Liver (tissue), 9 donors: Measurements from ENCODE around the gene RALGDS. TPM values are rescaled to one million over a fixed set of nuclear protein-coding genes. Genes with fewer than 3 reads are reported as not detected.

ENCODE experiments used
- DNase-seq: peaks from one replicate; pipeline ENCODE4 v3.0.0-alpha.2; 2017; ENCODE audit warnings: low spot score
- H3K27ac ChIP-seq, 2 donors: one replicate each; pipeline ENCODE4 v1.7.0; 2013; ENCODE audit warnings: inconsistent platforms in 2 of 2, low read length in 2 of 2, control low read depth in 1 of 2, low read depth in 1 of 2, mild to moderate bottlenecking in 1 of 2
- H3K27me3 ChIP-seq, 4 donors: one replicate each; pipeline versions ENCODE4 v1.6.1 to v1.7.0; 2013; ENCODE audit warnings: low read length in 3 of 4, inconsistent platforms in 1 of 4, mild to moderate bottlenecking in 1 of 4, moderate library complexity in 1 of 4; ENCODE audit not compliant: control insufficient read depth in 4 of 4, insufficient read depth in 4 of 4
- H3K36me3 ChIP-seq, 4 donors: one replicate each; pipeline versions ENCODE4 v1.6.1 to v1.7.0; 2013; ENCODE audit warnings: low read length in 3 of 4, mild to moderate bottlenecking in 3 of 4, low read depth in 1 of 4, moderate library complexity in 1 of 4; ENCODE audit not compliant: control insufficient read depth in 4 of 4, insufficient read depth in 3 of 4
- H3K4me1 ChIP-seq, 4 donors: one replicate each; pipeline versions ENCODE4 v1.6.1 to v1.7.0; 2013; ENCODE audit warnings: low read length in 3 of 4, mild to moderate bottlenecking in 3 of 4, moderate library complexity in 1 of 4; ENCODE audit not compliant: control insufficient read depth in 4 of 4, insufficient read depth in 4 of 4
- H3K4me3 ChIP-seq, 3 donors: one replicate each; pipeline versions ENCODE4 v1.6.1 to v1.7.0; 2013; ENCODE audit warnings: low read length in 3 of 3, control low read depth in 1 of 3, low read depth in 1 of 3, mild to moderate bottlenecking in 1 of 3
- H3K9ac ChIP-seq, 2 donors: one replicate each; pipeline ENCODE4 v1.7.0; 2013; ENCODE audit warnings: low read length in 2 of 2, mild to moderate bottlenecking in 2 of 2, moderate library complexity in 2 of 2, control low read depth in 1 of 2, low read depth in 1 of 2
- H3K9me3 ChIP-seq, 4 donors: one replicate each; pipeline versions ENCODE4 v1.6.1 to v1.7.0; 2013; ENCODE audit warnings: low read length in 3 of 4; ENCODE audit not compliant: control insufficient read depth in 4 of 4
- EGR1 ChIP-seq, 2 donors: IDR thresholded peaks; 2 replicates each; pipeline ENCODE4 v1.6.1; 2016 to 2018; ENCODE audit warnings: antibody characterized with exemption in 2 of 2, low read depth in 2 of 2
- FOXA1 ChIP-seq: IDR thresholded peaks from 2 replicates; pipeline ENCODE4 v1.6.1; 2016; ENCODE audit warnings: antibody characterized with exemption
- GABPA ChIP-seq, 2 donors: IDR thresholded peaks in 1 of 2; conservative IDR thresholded peaks in 1 of 2; 2 replicates each; pipeline ENCODE4 v1.6.1; 2016; ENCODE audit warnings: antibody characterized with exemption in 2 of 2, mild to moderate bottlenecking in 1 of 2, moderate library complexity in 1 of 2
- HNF4A ChIP-seq, 2 donors: conservative IDR thresholded peaks; 2 replicates each; pipeline ENCODE4 v1.6.1; 2016; ENCODE audit warnings: antibody characterized with exemption in 2 of 2, mild to moderate bottlenecking in 2 of 2
- NR2F2 ChIP-seq: IDR thresholded peaks from 2 replicates; pipeline ENCODE4 v1.6.1; 2016; ENCODE audit warnings: antibody characterized with exemption
- RAD21 ChIP-seq, 2 donors: IDR thresholded peaks; 2 replicates each; pipeline ENCODE4 v1.6.1; 2016; ENCODE audit warnings: antibody characterized with exemption in 2 of 2, mild to moderate bottlenecking in 2 of 2
- SP1 ChIP-seq: IDR thresholded peaks from 2 replicates; pipeline ENCODE4 v1.6.1; 2018; ENCODE audit warnings: antibody characterized with exemption, mild to moderate bottlenecking
- TAF1 ChIP-seq: conservative IDR thresholded peaks from 2 replicates; pipeline ENCODE4 v1.6.1; 2016; ENCODE audit warnings: antibody characterized with exemption, mild to moderate bottlenecking
- YY1 ChIP-seq: IDR thresholded peaks from 2 replicates; pipeline ENCODE4 v1.6.1; 2016; ENCODE audit warnings: antibody characterized with exemption, mild to moderate bottlenecking
- WGBS: extraction: QIAGEN DNeasy Blood & Tissue Kit; methylation state at CpG from one replicate; pipeline ENCODE4 v1.1.7; 2013; 5-methylcytosine and 5-hydroxymethylcytosine counted together
- polyA plus RNA-seq, 2 donors: library from polyadenylated mRNA; stranded (reverse) in 1 of 2; unstranded in 1 of 2; fragments of 200-250 nt in 1 of 2; fragments of >200 nt in 1 of 2; fragmentation: Nextera tagmentation in 1 of 2; extraction: Ambion mirVana in 1 of 2; gene quantifications; one replicate each; pipeline versions ENCODE4 v1.2.1 to v1.2.3, GENCODE V29; 2013 to 2015
- total RNA-seq, 2 donors: library from RNA; depleted of rRNA; stranded (reverse); fragments of >200 nt; gene quantifications; one replicate each; pipeline ENCODE4 v1.2.3, GENCODE V29; 2014
- TF ChIP-seq, protein P1 (sequence below): IDR thresholded peaks from 2 replicates; pipeline ENCODE4 v1.6.1; 2016; ENCODE audit warnings: antibody characterized with exemption
- TF ChIP-seq, protein P2 (sequence below): IDR thresholded peaks from 2 replicates; pipeline ENCODE4 v1.6.1; 2016; ENCODE audit warnings: antibody characterized with exemption, mild to moderate bottlenecking
- TF ChIP-seq, protein P3 (sequence below): IDR thresholded peaks from 2 replicates; pipeline ENCODE4 v1.6.1; 2016; ENCODE audit warnings: antibody characterized with exemption
- TF ChIP-seq, protein P4 (sequence below): IDR thresholded peaks from 2 replicates; pipeline ENCODE4 v1.6.1; 2016; ENCODE audit warnings: antibody characterized with exemption
- TF ChIP-seq, protein P5 (sequence below): fragments of 150-350 bp; IDR thresholded peaks from 2 replicates; pipeline ENCODE4 v1.5.1; 2017; ENCODE audit warnings: improper control_type of control experiment, low read depth, low read length; ENCODE audit not compliant: missing input control
- donor health status: healthy.
- donor health status: healthy.
- donor health status: healthy.
- donor health status: healthy.
- donor health status: healthy.

RALGDS gene
- total and polyA plus RNA-seq, 4 donors = 1.3 to 19.0 (median 7.3) TPM

DNA sequence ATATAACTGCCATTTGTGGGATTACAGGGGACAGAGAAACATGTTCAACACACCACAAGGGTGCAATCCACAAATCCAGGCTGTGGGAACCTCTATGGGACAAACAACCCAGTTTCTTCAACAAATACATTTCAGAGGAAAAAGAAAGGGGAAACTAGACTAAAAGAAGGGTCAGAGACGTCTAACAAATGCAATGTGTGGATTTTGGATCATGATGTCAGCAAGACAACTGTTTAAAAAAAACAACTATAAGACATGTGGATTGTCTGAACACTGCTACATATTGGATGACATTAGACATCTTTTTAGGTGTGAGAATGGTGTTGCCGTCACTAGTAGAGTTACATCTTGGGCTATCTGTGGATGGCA is 3.9 kb upstream of the RALGDS start:
- H3K4me1 ChIP-seq = peaks cover 15 to 46% (median 31%) of the 10 kb centered on the region in 4 donors
- H3K9ac ChIP-seq = no peak overlapping the region
- TF ChIP-seq FOXA1 = no peak
- TF ChIP-seq, protein P1, sequence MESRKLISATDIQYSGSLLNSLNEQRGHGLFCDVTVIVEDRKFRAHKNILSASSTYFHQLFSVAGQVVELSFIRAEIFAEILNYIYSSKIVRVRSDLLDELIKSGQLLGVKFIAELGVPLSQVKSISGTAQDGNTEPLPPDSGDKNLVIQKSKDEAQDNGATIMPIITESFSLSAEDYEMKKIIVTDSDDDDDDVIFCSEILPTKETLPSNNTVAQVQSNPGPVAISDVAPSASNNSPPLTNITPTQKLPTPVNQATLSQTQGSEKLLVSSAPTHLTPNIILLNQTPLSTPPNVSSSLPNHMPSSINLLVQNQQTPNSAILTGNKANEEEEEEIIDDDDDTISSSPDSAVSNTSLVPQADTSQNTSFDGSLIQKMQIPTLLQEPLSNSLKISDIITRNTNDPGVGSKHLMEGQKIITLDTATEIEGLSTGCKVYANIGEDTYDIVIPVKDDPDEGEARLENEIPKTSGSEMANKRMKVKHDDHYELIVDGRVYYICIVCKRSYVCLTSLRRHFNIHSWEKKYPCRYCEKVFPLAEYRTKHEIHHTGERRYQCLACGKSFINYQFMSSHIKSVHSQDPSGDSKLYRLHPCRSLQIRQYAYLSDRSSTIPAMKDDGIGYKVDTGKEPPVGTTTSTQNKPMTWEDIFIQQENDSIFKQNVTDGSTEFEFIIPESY = no peak
- TF ChIP-seq, protein P2, sequence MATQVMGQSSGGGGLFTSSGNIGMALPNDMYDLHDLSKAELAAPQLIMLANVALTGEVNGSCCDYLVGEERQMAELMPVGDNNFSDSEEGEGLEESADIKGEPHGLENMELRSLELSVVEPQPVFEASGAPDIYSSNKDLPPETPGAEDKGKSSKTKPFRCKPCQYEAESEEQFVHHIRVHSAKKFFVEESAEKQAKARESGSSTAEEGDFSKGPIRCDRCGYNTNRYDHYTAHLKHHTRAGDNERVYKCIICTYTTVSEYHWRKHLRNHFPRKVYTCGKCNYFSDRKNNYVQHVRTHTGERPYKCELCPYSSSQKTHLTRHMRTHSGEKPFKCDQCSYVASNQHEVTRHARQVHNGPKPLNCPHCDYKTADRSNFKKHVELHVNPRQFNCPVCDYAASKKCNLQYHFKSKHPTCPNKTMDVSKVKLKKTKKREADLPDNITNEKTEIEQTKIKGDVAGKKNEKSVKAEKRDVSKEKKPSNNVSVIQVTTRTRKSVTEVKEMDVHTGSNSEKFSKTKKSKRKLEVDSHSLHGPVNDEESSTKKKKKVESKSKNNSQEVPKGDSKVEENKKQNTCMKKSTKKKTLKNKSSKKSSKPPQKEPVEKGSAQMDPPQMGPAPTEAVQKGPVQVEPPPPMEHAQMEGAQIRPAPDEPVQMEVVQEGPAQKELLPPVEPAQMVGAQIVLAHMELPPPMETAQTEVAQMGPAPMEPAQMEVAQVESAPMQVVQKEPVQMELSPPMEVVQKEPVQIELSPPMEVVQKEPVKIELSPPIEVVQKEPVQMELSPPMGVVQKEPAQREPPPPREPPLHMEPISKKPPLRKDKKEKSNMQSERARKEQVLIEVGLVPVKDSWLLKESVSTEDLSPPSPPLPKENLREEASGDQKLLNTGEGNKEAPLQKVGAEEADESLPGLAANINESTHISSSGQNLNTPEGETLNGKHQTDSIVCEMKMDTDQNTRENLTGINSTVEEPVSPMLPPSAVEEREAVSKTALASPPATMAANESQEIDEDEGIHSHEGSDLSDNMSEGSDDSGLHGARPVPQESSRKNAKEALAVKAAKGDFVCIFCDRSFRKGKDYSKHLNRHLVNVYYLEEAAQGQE = no peak
- no peak for TF ChIP-seq SP1
- TF ChIP-seq, protein P3, sequence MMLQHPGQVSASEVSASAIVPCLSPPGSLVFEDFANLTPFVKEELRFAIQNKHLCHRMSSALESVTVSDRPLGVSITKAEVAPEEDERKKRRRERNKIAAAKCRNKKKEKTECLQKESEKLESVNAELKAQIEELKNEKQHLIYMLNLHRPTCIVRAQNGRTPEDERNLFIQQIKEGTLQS = no peak
- TF ChIP-seq, protein P4, sequence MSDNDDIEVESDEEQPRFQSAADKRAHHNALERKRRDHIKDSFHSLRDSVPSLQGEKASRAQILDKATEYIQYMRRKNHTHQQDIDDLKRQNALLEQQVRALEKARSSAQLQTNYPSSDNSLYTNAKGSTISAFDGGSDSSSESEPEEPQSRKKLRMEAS = no peak
- TF ChIP-seq HNF4A (conservative IDR thresholded peaks at IDR 0.05) = no peak
- no peak for TF ChIP-seq YY1
- H3K27ac ChIP-seq = peak overlapping the region in 1 of 2 donors; percentile 19
- H3K36me3 ChIP-seq = no peaks in the 10 kb centered on the region
- no peak overlapping the region for H3K4me3 ChIP-seq
- WGBS = 86% methylated on average over 2 of the region's 2 CpGs
- H3K9me3 ChIP-seq = no peaks in the 10 kb centered on the region
- no peak for DNase-seq
- no peaks in the 10 kb centered on the region for H3K27me3 ChIP-seq

DNA sequence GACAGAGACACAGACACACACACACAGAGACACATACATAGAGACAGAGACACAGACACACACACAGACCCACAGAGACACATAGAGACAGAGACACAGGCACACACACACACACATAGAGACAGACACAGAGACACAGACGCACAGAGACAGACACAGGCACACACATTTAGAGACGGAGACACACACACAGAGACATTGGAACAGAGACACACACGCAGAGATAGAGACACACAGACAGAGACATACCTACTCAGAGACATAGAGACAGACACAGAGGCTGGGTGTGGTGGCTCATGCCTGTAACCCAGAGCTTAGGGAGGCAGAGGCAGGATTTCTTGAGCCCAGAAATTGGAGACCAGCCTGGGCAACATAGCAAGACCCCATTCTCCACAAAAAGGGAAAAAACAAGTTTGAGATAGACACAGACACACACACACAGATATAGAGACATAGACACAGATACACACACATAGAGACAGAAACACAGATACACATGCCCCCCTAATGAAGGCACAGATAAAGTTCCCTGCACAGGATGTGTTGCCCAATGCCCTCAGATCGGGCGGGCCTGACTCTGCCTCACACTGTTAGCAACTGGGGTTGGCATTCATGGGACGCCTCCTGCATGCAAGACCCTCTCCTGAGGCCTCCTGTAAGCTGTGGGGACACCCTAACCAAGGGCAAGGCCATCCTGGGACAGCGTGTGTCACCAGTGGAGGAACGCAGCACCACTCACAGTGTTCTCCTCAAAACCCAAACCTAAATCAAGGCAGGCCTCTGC is 3.3 kb upstream of the RALGDS start:
- peak overlapping the region in 1 of 2 donors; percentile 19 for H3K27ac ChIP-seq
- 94% methylated on average over 8 of the region's 8 CpGs for WGBS
- TF ChIP-seq YY1 = no peak
- no peak for TF ChIP-seq RAD21 (IDR thresholded peaks at IDR 0.05)
- no peak for TF ChIP-seq HNF4A (conservative IDR thresholded peaks at IDR 0.05)
- TF ChIP-seq SP1 = no peak
- TF ChIP-seq NR2F2 = no peak
- TF ChIP-seq, protein P2 = no peak
- TF ChIP-seq, protein P3 = no peak
- no peak for TF ChIP-seq GABPA (IDR thresholded peaks at IDR 0.05 in 1 of 2, conservative IDR thresholded peaks at IDR 0.05 in 1 of 2)
- TF ChIP-seq EGR1 (IDR thresholded peaks at IDR 0.05; ENCODE audit: low read depth in 2 of 2) = no peak
- TF ChIP-seq, protein P4 = no peak
- no peak for TF ChIP-seq TAF1
- TF ChIP-seq, protein P5, sequence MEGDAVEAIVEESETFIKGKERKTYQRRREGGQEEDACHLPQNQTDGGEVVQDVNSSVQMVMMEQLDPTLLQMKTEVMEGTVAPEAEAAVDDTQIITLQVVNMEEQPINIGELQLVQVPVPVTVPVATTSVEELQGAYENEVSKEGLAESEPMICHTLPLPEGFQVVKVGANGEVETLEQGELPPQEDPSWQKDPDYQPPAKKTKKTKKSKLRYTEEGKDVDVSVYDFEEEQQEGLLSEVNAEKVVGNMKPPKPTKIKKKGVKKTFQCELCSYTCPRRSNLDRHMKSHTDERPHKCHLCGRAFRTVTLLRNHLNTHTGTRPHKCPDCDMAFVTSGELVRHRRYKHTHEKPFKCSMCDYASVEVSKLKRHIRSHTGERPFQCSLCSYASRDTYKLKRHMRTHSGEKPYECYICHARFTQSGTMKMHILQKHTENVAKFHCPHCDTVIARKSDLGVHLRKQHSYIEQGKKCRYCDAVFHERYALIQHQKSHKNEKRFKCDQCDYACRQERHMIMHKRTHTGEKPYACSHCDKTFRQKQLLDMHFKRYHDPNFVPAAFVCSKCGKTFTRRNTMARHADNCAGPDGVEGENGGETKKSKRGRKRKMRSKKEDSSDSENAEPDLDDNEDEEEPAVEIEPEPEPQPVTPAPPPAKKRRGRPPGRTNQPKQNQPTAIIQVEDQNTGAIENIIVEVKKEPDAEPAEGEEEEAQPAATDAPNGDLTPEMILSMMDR = no peak
- H3K4me3 ChIP-seq = no peak overlapping the region
- no peaks in the 10 kb centered on the region for H3K27me3 ChIP-seq
- H3K36me3 ChIP-seq = no peaks in the 10 kb centered on the region
- no peaks in the 10 kb centered on the region for H3K9me3 ChIP-seq
- no peak for DNase-seq
- no peak overlapping the region for H3K9ac ChIP-seq
- H3K4me1 ChIP-seq = peaks cover 20 to 52% (median 35%) of the 10 kb centered on the region in 4 donors
